Liver (tissue), 9 donors: ENCODE measurements around the gene PCED1B. TPM values are rescaled to one million over a fixed set of nuclear protein-coding genes. Genes with fewer than 3 reads are reported as not detected.

Source experiments
- DNase-seq: peaks from one replicate; pipeline ENCODE4 v3.0.0-alpha.2; 2017; ENCODE audit warnings: low spot score
- H3K27ac ChIP-seq, 2 donors: one replicate each; pipeline ENCODE4 v1.7.0; 2013; ENCODE audit warnings: inconsistent platforms in 2 of 2, low read length in 2 of 2, control low read depth in 1 of 2, low read depth in 1 of 2, mild to moderate bottlenecking in 1 of 2
- H3K27me3 ChIP-seq, 4 donors: one replicate each; pipeline versions ENCODE4 v1.6.1 to v1.7.0; 2013; ENCODE audit warnings: low read length in 3 of 4, inconsistent platforms in 1 of 4, mild to moderate bottlenecking in 1 of 4, moderate library complexity in 1 of 4; ENCODE audit not compliant: control insufficient read depth in 4 of 4, insufficient read depth in 4 of 4
- H3K36me3 ChIP-seq, 4 donors: one replicate each; pipeline versions ENCODE4 v1.6.1 to v1.7.0; 2013; ENCODE audit warnings: low read length in 3 of 4, mild to moderate bottlenecking in 3 of 4, low read depth in 1 of 4, moderate library complexity in 1 of 4; ENCODE audit not compliant: control insufficient read depth in 4 of 4, insufficient read depth in 3 of 4
- H3K4me1 ChIP-seq, 4 donors: one replicate each; pipeline versions ENCODE4 v1.6.1 to v1.7.0; 2013; ENCODE audit warnings: low read length in 3 of 4, mild to moderate bottlenecking in 3 of 4, moderate library complexity in 1 of 4; ENCODE audit not compliant: control insufficient read depth in 4 of 4, insufficient read depth in 4 of 4
- H3K4me3 ChIP-seq, 3 donors: one replicate each; pipeline versions ENCODE4 v1.6.1 to v1.7.0; 2013; ENCODE audit warnings: low read length in 3 of 3, control low read depth in 1 of 3, low read depth in 1 of 3, mild to moderate bottlenecking in 1 of 3
- H3K9ac ChIP-seq, 2 donors: one replicate each; pipeline ENCODE4 v1.7.0; 2013; ENCODE audit warnings: low read length in 2 of 2, mild to moderate bottlenecking in 2 of 2, moderate library complexity in 2 of 2, control low read depth in 1 of 2, low read depth in 1 of 2
- H3K9me3 ChIP-seq, 4 donors: one replicate each; pipeline versions ENCODE4 v1.6.1 to v1.7.0; 2013; ENCODE audit warnings: low read length in 3 of 4; ENCODE audit not compliant: control insufficient read depth in 4 of 4
- EGR1 ChIP-seq, 2 donors: IDR thresholded peaks; 2 replicates each; pipeline ENCODE4 v1.6.1; 2016 to 2018; ENCODE audit warnings: antibody characterized with exemption in 2 of 2, low read depth in 2 of 2
- FOXA1 ChIP-seq: IDR thresholded peaks from 2 replicates; pipeline ENCODE4 v1.6.1; 2016; ENCODE audit warnings: antibody characterized with exemption
- FOXA2 ChIP-seq: IDR thresholded peaks from 2 replicates; pipeline ENCODE4 v1.6.1; 2016; ENCODE audit warnings: antibody characterized with exemption
- HNF4A ChIP-seq, 2 donors: conservative IDR thresholded peaks; 2 replicates each; pipeline ENCODE4 v1.6.1; 2016; ENCODE audit warnings: antibody characterized with exemption in 2 of 2, mild to moderate bottlenecking in 2 of 2
- JUND ChIP-seq, 2 donors: IDR thresholded peaks; 2 replicates each; pipeline ENCODE4 v1.6.1; 2016; ENCODE audit warnings: antibody characterized with exemption in 2 of 2
- NR2F2 ChIP-seq: IDR thresholded peaks from 2 replicates; pipeline ENCODE4 v1.6.1; 2016; ENCODE audit warnings: antibody characterized with exemption
- RAD21 ChIP-seq, 2 donors: IDR thresholded peaks; 2 replicates each; pipeline ENCODE4 v1.6.1; 2016; ENCODE audit warnings: antibody characterized with exemption in 2 of 2, mild to moderate bottlenecking in 2 of 2
- SP1 ChIP-seq: IDR thresholded peaks from 2 replicates; pipeline ENCODE4 v1.6.1; 2018; ENCODE audit warnings: antibody characterized with exemption, mild to moderate bottlenecking
- TAF1 ChIP-seq: conservative IDR thresholded peaks from 2 replicates; pipeline ENCODE4 v1.6.1; 2016; ENCODE audit warnings: antibody characterized with exemption, mild to moderate bottlenecking
- YY1 ChIP-seq: IDR thresholded peaks from 2 replicates; pipeline ENCODE4 v1.6.1; 2016; ENCODE audit warnings: antibody characterized with exemption, mild to moderate bottlenecking
- WGBS: extraction: QIAGEN DNeasy Blood & Tissue Kit; methylation state at CpG from one replicate; pipeline ENCODE4 v1.1.7; 2013; 5-methylcytosine and 5-hydroxymethylcytosine counted together
- polyA plus RNA-seq, 2 donors: library from polyadenylated mRNA; stranded (reverse) in 1 of 2; unstranded in 1 of 2; fragments of 200-250 nt in 1 of 2; fragments of >200 nt in 1 of 2; fragmentation: Nextera tagmentation in 1 of 2; extraction: Ambion mirVana in 1 of 2; gene quantifications; one replicate each; pipeline versions ENCODE4 v1.2.1 to v1.2.3, GENCODE V29; 2013 to 2015
- total RNA-seq, 2 donors: library from RNA; depleted of rRNA; stranded (reverse); fragments of >200 nt; gene quantifications; one replicate each; pipeline ENCODE4 v1.2.3, GENCODE V29; 2014
- TF ChIP-seq, protein P1 (sequence below): IDR thresholded peaks from 2 replicates; pipeline ENCODE4 v1.6.1; 2016; ENCODE audit warnings: antibody characterized with exemption
- TF ChIP-seq, protein P2 (sequence below): IDR thresholded peaks from 2 replicates; pipeline ENCODE4 v1.6.1; 2016; ENCODE audit warnings: antibody characterized with exemption
- TF ChIP-seq, protein P3 (sequence below): IDR thresholded peaks from 2 replicates; pipeline ENCODE4 v1.6.1; 2016; ENCODE audit warnings: antibody characterized with exemption
- TF ChIP-seq, protein P4 (sequence below): IDR thresholded peaks from 2 replicates; pipeline ENCODE4 v1.6.1; 2016; ENCODE audit warnings: antibody characterized with exemption, mild to moderate bottlenecking
- TF ChIP-seq, protein P5 (sequence below): fragments of 150-350 bp; IDR thresholded peaks from 2 replicates; pipeline ENCODE4 v1.5.1; 2017; ENCODE audit warnings: improper control_type of control experiment, low read depth, low read length; ENCODE audit not compliant: missing input control
- donor health status: healthy.
- donor health status: healthy.
- donor health status: healthy.
- donor health status: healthy.
- donor health status: healthy.

Gene PCED1B
- total and polyA plus RNA-seq, 4 donors, result 0.51 to 1.8 (median 1.1) TPM

DNA sequence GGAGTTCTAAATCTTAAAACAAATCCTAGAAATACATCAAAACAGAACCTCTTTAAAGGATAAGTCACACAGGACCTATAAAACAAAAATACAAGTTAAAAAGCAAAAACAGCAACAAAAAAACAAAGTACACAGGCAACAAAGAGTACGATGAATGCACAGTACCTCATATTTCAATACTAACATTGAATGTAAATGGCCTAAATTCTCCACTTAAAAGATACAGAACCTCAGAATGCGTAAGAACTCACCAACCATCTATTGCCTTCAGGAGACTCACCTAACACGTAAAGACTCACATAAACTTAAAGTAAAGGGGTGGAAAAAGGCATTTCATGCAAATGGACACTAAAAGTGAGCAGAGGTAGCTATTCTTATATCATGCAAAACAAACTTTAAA, 172.5 kb downstream of the PCED1B start:
- H3K36me3 ChIP-seq, result no peaks in the 10 kb centered on the region
- no peak overlapping the region for H3K9ac ChIP-seq
- TF ChIP-seq JUND (IDR thresholded peaks at IDR 0.05) (no peak), TAF1 (no peak)
- no peak overlapping the region for H3K27ac ChIP-seq
- no peak overlapping the region for H3K4me3 ChIP-seq
- peaks cover 0 to 5% (median 1%) of the 10 kb centered on the region in 4 donors for H3K4me1 ChIP-seq
- 99% methylated on average over 3 of the region's 3 CpGs for WGBS
- H3K9me3 ChIP-seq, result no peaks in the 10 kb centered on the region
- DNase-seq, result no peak
- no peaks in the 10 kb centered on the region for H3K27me3 ChIP-seq

DNA sequence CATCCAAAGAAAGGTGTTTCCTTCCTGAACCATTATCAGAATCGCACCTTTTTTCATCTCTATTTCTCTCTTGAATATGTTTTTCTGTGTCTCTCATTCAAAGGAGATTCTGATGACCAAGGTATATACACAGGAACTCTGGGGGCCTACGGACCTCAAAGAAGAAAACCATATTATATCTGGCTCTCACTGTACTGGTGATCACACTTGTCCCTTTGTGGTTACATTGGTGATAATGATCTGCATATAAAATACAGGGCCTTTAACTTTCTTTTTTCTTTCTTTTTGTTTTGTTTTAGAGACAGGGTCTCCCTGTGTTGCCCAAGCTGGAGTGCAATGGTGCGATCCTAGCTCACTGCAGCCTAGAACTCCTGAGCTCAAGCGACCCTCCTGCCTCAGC, 185.5 kb downstream of the PCED1B start:
- whole genome bisulfite sequencing, result 89% methylated on average over 4 of the region's 4 CpGs
- no peaks in the 10 kb centered on the region for H3K9me3 ChIP-seq
- no peak overlapping the region for H3K4me3 ChIP-seq
- H3K9ac ChIP-seq, result no peak overlapping the region
- H3K36me3 ChIP-seq, result no peaks in the 10 kb centered on the region
- H3K4me1 ChIP-seq, result peaks cover 0 to 3% (median under 1%) of the 10 kb centered on the region in 4 donors
- no peak for DNase-seq
- H3K27me3 ChIP-seq, result no peaks in the 10 kb centered on the region
- TF ChIP-seq, protein P1, sequence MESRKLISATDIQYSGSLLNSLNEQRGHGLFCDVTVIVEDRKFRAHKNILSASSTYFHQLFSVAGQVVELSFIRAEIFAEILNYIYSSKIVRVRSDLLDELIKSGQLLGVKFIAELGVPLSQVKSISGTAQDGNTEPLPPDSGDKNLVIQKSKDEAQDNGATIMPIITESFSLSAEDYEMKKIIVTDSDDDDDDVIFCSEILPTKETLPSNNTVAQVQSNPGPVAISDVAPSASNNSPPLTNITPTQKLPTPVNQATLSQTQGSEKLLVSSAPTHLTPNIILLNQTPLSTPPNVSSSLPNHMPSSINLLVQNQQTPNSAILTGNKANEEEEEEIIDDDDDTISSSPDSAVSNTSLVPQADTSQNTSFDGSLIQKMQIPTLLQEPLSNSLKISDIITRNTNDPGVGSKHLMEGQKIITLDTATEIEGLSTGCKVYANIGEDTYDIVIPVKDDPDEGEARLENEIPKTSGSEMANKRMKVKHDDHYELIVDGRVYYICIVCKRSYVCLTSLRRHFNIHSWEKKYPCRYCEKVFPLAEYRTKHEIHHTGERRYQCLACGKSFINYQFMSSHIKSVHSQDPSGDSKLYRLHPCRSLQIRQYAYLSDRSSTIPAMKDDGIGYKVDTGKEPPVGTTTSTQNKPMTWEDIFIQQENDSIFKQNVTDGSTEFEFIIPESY, result no peak
- TF ChIP-seq RAD21 (IDR thresholded peaks at IDR 0.05) (no peak), FOXA1 (no peak), TAF1 (no peak), FOXA2 (no peak), HNF4A (conservative IDR thresholded peaks at IDR 0.05) (no peak), EGR1 (IDR thresholded peaks at IDR 0.05; ENCODE audit: low read depth in 2 of 2) (no peak), SP1 (no peak), NR2F2 (no peak), JUND (IDR thresholded peaks at IDR 0.05) (no peak)
- TF ChIP-seq, protein P2, sequence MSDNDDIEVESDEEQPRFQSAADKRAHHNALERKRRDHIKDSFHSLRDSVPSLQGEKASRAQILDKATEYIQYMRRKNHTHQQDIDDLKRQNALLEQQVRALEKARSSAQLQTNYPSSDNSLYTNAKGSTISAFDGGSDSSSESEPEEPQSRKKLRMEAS, result no peak
- H3K27ac ChIP-seq, result no peak overlapping the region

DNA sequence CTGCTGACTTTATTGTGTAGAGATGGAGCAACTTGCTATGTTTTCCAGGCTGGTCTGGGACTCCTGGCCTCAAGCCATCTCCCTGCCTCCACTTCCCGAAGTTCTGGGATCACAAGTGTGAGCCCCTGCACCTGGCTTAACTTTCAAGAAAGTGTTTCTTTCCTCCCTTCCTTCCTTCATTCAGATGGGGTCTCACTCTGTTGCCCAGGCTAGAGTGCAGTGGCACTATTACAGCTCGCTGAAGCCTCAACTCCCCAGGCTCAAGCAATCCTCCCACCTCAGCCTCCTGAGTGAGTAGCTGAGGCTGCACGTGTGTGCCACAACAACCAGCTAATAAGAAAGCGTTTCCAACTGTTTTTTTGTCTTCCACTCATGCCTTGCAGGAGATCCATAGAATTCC, 186.0 kb downstream of the PCED1B start:
- no peak overlapping the region for H3K4me3 ChIP-seq
- 94% methylated on average over 4 of the region's 4 CpGs for WGBS
- TF ChIP-seq, protein P3, sequence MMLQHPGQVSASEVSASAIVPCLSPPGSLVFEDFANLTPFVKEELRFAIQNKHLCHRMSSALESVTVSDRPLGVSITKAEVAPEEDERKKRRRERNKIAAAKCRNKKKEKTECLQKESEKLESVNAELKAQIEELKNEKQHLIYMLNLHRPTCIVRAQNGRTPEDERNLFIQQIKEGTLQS, result no peak
- no peak for TF ChIP-seq SP1
- no peak for TF ChIP-seq FOXA2
- no peak for TF ChIP-seq EGR1 (IDR thresholded peaks at IDR 0.05; ENCODE audit: low read depth in 2 of 2)
- no peak for TF ChIP-seq FOXA1
- no peak for TF ChIP-seq HNF4A (conservative IDR thresholded peaks at IDR 0.05)
- TF ChIP-seq, protein P1, result no peak
- TF ChIP-seq, protein P4, sequence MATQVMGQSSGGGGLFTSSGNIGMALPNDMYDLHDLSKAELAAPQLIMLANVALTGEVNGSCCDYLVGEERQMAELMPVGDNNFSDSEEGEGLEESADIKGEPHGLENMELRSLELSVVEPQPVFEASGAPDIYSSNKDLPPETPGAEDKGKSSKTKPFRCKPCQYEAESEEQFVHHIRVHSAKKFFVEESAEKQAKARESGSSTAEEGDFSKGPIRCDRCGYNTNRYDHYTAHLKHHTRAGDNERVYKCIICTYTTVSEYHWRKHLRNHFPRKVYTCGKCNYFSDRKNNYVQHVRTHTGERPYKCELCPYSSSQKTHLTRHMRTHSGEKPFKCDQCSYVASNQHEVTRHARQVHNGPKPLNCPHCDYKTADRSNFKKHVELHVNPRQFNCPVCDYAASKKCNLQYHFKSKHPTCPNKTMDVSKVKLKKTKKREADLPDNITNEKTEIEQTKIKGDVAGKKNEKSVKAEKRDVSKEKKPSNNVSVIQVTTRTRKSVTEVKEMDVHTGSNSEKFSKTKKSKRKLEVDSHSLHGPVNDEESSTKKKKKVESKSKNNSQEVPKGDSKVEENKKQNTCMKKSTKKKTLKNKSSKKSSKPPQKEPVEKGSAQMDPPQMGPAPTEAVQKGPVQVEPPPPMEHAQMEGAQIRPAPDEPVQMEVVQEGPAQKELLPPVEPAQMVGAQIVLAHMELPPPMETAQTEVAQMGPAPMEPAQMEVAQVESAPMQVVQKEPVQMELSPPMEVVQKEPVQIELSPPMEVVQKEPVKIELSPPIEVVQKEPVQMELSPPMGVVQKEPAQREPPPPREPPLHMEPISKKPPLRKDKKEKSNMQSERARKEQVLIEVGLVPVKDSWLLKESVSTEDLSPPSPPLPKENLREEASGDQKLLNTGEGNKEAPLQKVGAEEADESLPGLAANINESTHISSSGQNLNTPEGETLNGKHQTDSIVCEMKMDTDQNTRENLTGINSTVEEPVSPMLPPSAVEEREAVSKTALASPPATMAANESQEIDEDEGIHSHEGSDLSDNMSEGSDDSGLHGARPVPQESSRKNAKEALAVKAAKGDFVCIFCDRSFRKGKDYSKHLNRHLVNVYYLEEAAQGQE, result no peak
- TF ChIP-seq, protein P5, sequence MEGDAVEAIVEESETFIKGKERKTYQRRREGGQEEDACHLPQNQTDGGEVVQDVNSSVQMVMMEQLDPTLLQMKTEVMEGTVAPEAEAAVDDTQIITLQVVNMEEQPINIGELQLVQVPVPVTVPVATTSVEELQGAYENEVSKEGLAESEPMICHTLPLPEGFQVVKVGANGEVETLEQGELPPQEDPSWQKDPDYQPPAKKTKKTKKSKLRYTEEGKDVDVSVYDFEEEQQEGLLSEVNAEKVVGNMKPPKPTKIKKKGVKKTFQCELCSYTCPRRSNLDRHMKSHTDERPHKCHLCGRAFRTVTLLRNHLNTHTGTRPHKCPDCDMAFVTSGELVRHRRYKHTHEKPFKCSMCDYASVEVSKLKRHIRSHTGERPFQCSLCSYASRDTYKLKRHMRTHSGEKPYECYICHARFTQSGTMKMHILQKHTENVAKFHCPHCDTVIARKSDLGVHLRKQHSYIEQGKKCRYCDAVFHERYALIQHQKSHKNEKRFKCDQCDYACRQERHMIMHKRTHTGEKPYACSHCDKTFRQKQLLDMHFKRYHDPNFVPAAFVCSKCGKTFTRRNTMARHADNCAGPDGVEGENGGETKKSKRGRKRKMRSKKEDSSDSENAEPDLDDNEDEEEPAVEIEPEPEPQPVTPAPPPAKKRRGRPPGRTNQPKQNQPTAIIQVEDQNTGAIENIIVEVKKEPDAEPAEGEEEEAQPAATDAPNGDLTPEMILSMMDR, result no peak
- TF ChIP-seq YY1, result no peak
- TF ChIP-seq NR2F2, result no peak
- TF ChIP-seq, protein P2, result no peak
- no peak for TF ChIP-seq RAD21 (IDR thresholded peaks at IDR 0.05)
- no peak for TF ChIP-seq TAF1

More for the DNA sequence above, 186.0 kb downstream of the PCED1B start:
- Histone ChIP-seq H3K9me3 (no peaks in the 10 kb centered on the region), H3K36me3 (no peaks in the 10 kb centered on the region), H3K27me3 (no peaks in the 10 kb centered on the region), H3K27ac (no peak overlapping the region), H3K9ac (no peak overlapping the region), H3K4me1 (no peaks in the 10 kb centered on the region)
- DNase-seq, result no peak
